ENCODE results near the gene SH3D19.

The SH3D19 gene

GRCh38 chr4:151251603-151252304 lies 73.7 kb downstream of the SH3D19 start:
- H3K36me3 Mint-ChIP-seq (ENCODE audit: low read depth): peaks cover 5% of the 10 kb centered on the region
- no peaks in the 10 kb centered on the region for H3K4me1 Mint-ChIP-seq
- no peak for TF ChIP-seq CTCF (IDR thresholded peaks at IDR 0.05; ENCODE audit: unreplicated experiment in 3 of 3)
- H3K4me3 Mint-ChIP-seq: no peak overlapping the region
- H3K27me3 Mint-ChIP-seq (ENCODE audit: low read depth): no peaks in the 10 kb centered on the region
- no peak overlapping the region for H3K27ac Mint-ChIP-seq
- H3K9me3 Mint-ChIP-seq: no peaks in the 10 kb centered on the region

- H3K4me1 Mint-ChIP-seq: no peaks in the 10 kb centered on the region
- no peak for TF ChIP-seq CTCF (IDR thresholded peaks at IDR 0.05; ENCODE audit: unreplicated experiment in 3 of 3)
- no peaks in the 10 kb centered on the region for H3K27me3 Mint-ChIP-seq (ENCODE audit: low read depth)
- H3K9me3 Mint-ChIP-seq: no peaks in the 10 kb centered on the region
- no peak overlapping the region for H3K27ac Mint-ChIP-seq
- H3K36me3 Mint-ChIP-seq (ENCODE audit: low read depth): no peaks in the 10 kb centered on the region
- no peak overlapping the region for H3K4me3 Mint-ChIP-seq
These were observed 74.7 kb downstream of the SH3D19 start for GRCh38 chr4:151250706-151251105.

DNA sequence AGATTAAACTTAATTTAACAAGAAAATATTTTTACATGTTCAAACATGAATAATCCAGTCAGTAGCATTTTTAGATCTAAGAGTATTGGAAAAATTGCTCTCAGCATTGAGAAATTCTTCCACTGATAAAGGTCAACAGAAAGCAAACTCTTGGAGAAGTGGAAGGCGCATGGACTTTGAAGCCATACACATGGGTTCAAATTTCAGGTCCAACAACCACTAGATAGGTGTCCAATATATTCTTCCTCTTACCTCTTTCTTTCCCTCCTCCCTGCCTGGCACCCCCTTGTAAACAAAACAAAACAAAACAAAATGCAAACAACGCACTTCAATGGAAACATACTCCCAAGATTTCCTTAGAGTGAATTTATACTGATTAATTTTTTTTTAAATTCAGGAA lies 76.9 kb downstream of the SH3D19 start:
- no peaks in the 10 kb centered on the region for H3K27me3 Mint-ChIP-seq (ENCODE audit: low read depth)
- H3K4me3 Mint-ChIP-seq: no peak overlapping the region
- no peaks in the 10 kb centered on the region for H3K9me3 Mint-ChIP-seq
- no peak overlapping the region for H3K27ac Mint-ChIP-seq
- H3K36me3 Mint-ChIP-seq (ENCODE audit: low read depth): no peaks in the 10 kb centered on the region
- H3K4me1 Mint-ChIP-seq: peaks cover 1% of the 10 kb centered on the region
- TF ChIP-seq CTCF (IDR thresholded peaks at IDR 0.05; ENCODE audit: unreplicated experiment in 3 of 3): no peak

- Mint-ChIP-seq H3K36me3 (ENCODE audit: low read depth) (no peaks in the 10 kb centered on the region), H3K4me3 (no peak overlapping the region), H3K9me3 (no peaks in the 10 kb centered on the region), H3K4me1 (peaks cover 6% of the 10 kb centered on the region), H3K27ac (no peak overlapping the region), H3K27me3 (ENCODE audit: low read depth) (no peaks in the 10 kb centered on the region)
- TF ChIP-seq CTCF (IDR thresholded peaks at IDR 0.05; ENCODE audit: unreplicated experiment in 3 of 3): no peak
These were observed 78.0 kb downstream of the SH3D19 start for GRCh38 chr4:151247395-151247794.

- H3K9me3 Mint-ChIP-seq: no peaks in the 10 kb centered on the region
- TF ChIP-seq CTCF (IDR thresholded peaks at IDR 0.05; ENCODE audit: unreplicated experiment in 3 of 3): no peak
- H3K4me3 Mint-ChIP-seq: no peak overlapping the region
- H3K27ac Mint-ChIP-seq: no peak overlapping the region
- no peaks in the 10 kb centered on the region for H3K36me3 Mint-ChIP-seq (ENCODE audit: low read depth)
- peaks cover 6% of the 10 kb centered on the region for H3K4me1 Mint-ChIP-seq
- no peaks in the 10 kb centered on the region for H3K27me3 Mint-ChIP-seq (ENCODE audit: low read depth)
These were observed 78.7 kb downstream of the SH3D19 start for GRCh38 chr4:151246742-151247141.

DNA sequence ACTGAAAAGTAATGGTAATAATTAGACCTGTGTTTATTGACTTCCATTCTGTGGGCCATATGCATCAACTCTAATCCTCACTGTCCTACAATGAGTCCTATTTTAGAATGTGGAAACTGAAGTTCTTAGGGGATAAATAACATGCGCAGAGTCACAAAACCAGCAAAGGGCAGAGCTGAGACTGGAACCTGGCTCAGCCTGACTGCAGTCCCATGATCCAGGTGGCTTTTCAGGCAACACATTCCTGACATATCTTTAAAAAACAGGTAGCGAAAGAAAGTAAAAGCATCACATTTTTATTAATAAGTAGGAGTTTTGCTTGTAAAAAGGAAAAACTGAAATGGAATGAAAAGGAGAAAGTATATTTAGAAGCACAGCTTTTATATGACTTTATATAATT lies 83.1 kb downstream of the SH3D19 start:
- Mint-ChIP-seq H3K27ac (no peak overlapping the region), H3K4me3 (no peak overlapping the region)

More for the DNA sequence above, 83.1 kb downstream of the SH3D19 start:
- no peak for TF ChIP-seq CTCF (IDR thresholded peaks at IDR 0.05; ENCODE audit: unreplicated experiment in 3 of 3)
- no peaks in the 10 kb centered on the region for H3K27me3 Mint-ChIP-seq (ENCODE audit: low read depth)
- H3K4me1 Mint-ChIP-seq: peaks cover 11% of the 10 kb centered on the region
- no peaks in the 10 kb centered on the region for H3K36me3 Mint-ChIP-seq (ENCODE audit: low read depth)
- no peaks in the 10 kb centered on the region for H3K9me3 Mint-ChIP-seq

Data from nephron (organoid).